Measurements from ENCODE around the gene ITGB2. TPM values are rescaled to one million over a fixed set of nuclear protein-coding genes. Genes with fewer than 3 reads are reported as not detected.

Gene ITGB2
- total RNA-seq, 1 donor from 2014 or later, result 0.62 TPM

GRCh38 chr21:44951186-44951915, 30.7 kb upstream of the ITGB2 start:
- Mint-ChIP-seq H3K4me1 (ENCODE audit: unreplicated experiment) (peaks cover 42% of the 10 kb centered on the region), H3K9me3 (ENCODE audit: unreplicated experiment) (no peaks in the 10 kb centered on the region), H3K4me3 (ENCODE audit: unreplicated experiment) (no peak overlapping the region), H3K27ac (ENCODE audit: unreplicated experiment) (no peak overlapping the region), H3K27me3 (ENCODE audit: unreplicated experiment) (no peaks in the 10 kb centered on the region), H3K36me3 (ENCODE audit: unreplicated experiment) (peaks cover 5% of the 10 kb centered on the region)
- TF ChIP-seq CTCF (IDR thresholded peaks at IDR 0.05), result no peak
- no peak for DNase-seq (ENCODE audit: extremely low spot score, unreplicated experiment)

- Mint-ChIP-seq H3K9me3 (ENCODE audit: unreplicated experiment) (no peaks in the 10 kb centered on the region), H3K36me3 (ENCODE audit: unreplicated experiment) (peaks cover 8% of the 10 kb centered on the region), H3K27ac (ENCODE audit: unreplicated experiment) (no peak overlapping the region), H3K27me3 (ENCODE audit: unreplicated experiment) (no peaks in the 10 kb centered on the region), H3K4me3 (ENCODE audit: unreplicated experiment) (no peak overlapping the region), H3K4me1 (ENCODE audit: unreplicated experiment) (peaks cover 35% of the 10 kb centered on the region)
- no peak for DNase-seq (ENCODE audit: extremely low spot score, unreplicated experiment)
- no peak for TF ChIP-seq CTCF (IDR thresholded peaks at IDR 0.05)
Measured at GRCh38 chr21:44950351-44950750, 29.7 kb upstream of the ITGB2 start.

DNA sequence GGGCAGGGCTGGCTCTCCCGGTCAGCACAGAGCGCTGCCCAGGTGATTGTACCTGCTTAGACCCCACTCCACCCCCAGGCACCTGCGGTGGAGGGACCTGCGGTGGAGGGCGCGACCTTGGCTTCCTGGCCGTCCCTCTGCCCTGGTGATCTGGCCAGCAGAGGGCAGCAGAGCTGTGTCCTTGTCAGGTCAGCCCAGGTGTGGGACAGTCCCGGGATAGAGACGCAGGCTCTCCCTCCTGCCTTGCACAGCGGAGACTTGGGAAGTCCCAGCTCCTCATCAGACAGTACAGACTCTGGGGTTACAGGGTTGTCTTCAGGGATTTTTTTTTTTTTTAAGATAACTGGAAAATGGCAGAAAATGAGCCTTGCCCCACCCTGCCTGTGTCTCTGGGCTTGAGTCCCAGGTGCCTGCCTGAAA, 29.1 kb upstream of the ITGB2 start:
- no peaks in the 10 kb centered on the region for H3K9me3 Mint-ChIP-seq (ENCODE audit: unreplicated experiment)

DNA sequence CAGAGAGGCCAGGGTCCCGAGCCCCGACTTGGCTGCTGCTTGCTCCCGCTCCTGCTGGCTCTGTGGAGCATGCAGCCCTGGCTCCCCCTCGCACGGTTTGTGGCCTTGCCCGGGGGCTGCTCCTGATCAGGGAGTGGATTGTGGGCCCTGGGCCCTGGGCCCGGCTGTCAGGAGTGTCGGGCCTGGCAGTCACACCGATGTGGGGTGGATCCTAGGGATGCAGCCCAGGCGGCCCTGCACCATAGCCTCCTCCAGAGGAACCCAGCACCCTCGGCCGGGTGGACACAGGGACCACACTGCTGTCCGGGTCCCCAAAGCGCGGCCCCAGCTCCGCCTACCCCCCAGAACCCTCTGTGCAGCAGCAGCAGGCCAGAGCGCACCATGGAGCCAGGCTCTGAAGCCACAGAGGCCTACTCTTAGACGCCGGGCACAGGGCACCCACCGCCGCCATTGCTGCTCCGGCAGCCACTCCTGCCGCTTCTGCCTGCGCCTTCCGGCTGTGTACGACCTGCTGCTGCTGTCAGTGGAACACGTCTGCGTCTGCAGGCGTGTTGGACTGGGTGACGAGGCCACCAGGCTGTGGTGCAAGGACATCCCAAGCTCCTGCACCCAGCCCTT, 28.6 kb upstream of the ITGB2 start:
- no peak for DNase-seq (ENCODE audit: extremely low spot score, unreplicated experiment)
- Mint-ChIP-seq H3K4me3 (ENCODE audit: unreplicated experiment) (no peak overlapping the region), H3K27ac (ENCODE audit: unreplicated experiment) (no peak overlapping the region), H3K36me3 (ENCODE audit: unreplicated experiment) (peaks cover 9% of the 10 kb centered on the region), H3K9me3 (ENCODE audit: unreplicated experiment) (no peaks in the 10 kb centered on the region), H3K4me1 (ENCODE audit: unreplicated experiment) (peaks cover 30% of the 10 kb centered on the region), H3K27me3 (ENCODE audit: unreplicated experiment) (no peaks in the 10 kb centered on the region)
- no peak for TF ChIP-seq CTCF (IDR thresholded peaks at IDR 0.05)

More for the DNA sequence above, 29.1 kb upstream of the ITGB2 start:
- Mint-ChIP-seq H3K4me1 (ENCODE audit: unreplicated experiment) (peaks cover 33% of the 10 kb centered on the region), H3K36me3 (ENCODE audit: unreplicated experiment) (peaks cover 9% of the 10 kb centered on the region), H3K27me3 (ENCODE audit: unreplicated experiment) (no peaks in the 10 kb centered on the region), H3K4me3 (ENCODE audit: unreplicated experiment) (no peak overlapping the region), H3K27ac (ENCODE audit: unreplicated experiment) (no peak overlapping the region)
- peak; percentile 96 for TF ChIP-seq CTCF (IDR thresholded peaks at IDR 0.05)
- DNase-seq (ENCODE audit: extremely low spot score, unreplicated experiment), result peak; percentile 92

DNA sequence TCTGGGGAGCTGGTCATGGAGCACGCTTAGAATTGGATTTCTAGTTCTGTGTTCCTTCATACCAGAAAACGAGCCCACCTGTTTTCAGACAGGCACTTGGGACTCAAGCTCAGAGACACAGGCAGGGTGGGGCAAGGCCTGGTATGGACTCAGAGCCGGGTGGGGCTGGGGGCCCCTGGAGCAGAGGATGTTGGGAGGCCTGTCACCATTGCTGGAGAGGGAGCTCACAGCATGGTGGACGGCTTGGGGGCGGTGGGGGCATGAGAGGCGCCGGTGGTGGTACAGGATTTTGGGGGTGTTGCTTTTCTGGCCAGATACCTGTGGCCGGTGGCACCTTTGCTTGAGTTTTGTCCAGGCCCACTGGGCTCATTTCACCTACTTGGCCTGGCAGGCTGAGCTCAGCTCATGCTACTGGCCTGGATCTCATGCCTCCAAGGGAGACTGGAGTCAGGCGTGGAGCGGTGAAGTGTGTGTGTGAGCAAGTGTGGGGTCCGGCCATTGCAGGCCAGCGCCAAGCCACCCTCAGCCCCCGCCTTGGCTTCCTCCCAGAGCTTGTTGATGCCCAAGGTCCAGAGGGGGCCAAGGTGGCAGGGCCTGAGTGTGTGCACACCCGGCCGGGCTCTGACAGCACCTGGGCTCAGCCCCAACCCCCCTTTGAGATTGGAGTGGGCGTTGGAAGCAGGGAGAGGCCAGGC, 27.9 kb upstream of the ITGB2 start:
- no peak for TF ChIP-seq CTCF (IDR thresholded peaks at IDR 0.05)
- Mint-ChIP-seq H3K4me3 (ENCODE audit: unreplicated experiment) (no peak overlapping the region), H3K27me3 (ENCODE audit: unreplicated experiment) (no peaks in the 10 kb centered on the region), H3K9me3 (ENCODE audit: unreplicated experiment) (no peaks in the 10 kb centered on the region), H3K27ac (ENCODE audit: unreplicated experiment) (no peak overlapping the region), H3K4me1 (ENCODE audit: unreplicated experiment) (peaks cover 26% of the 10 kb centered on the region), H3K36me3 (ENCODE audit: unreplicated experiment) (peaks cover 13% of the 10 kb centered on the region)
- DNase-seq (ENCODE audit: extremely low spot score, unreplicated experiment), result no peak

Data from osteocyte (in vitro differentiated cells).